ENCODE measurements around the gene SHLD3. TPM values are rescaled to one million over a fixed set of nuclear protein-coding genes. Genes with fewer than 3 reads are reported as not detected.

The SHLD3 gene
- total and polyA plus RNA-seq, 8 donors = 0.45 to 7.0 (median 2.2) TPM; not detected in 2

GRCh38 chr5:65624025-65624570 is 729 bp upstream of the SHLD3 start, which contains the start of gene TRIM23:
Gene TRIM23, minus strand, starts transcription at chr5:65624333. Its CDS starts 59 bp downstream, at chr5:65624274.
- no peak for TF ChIP-seq EP300 (IDR thresholded peaks at IDR 0.05)
- no peak for TF ChIP-seq CTCF (IDR thresholded peaks at IDR 0.05)
- TF ChIP-seq POLR2AphosphoS5 (IDR thresholded peaks at IDR 0.05) = peak in 2 of 3 donors; percentile 46 to 70
- TF ChIP-seq POLR2A (IDR thresholded peaks at IDR 0.05) = no peak
- Histone ChIP-seq H3K27me3 (no peaks in the 10 kb centered on the region), H3K4me1 (peaks cover 28 to 49% (median 39%) of the 10 kb centered on the region in 4 donors), H3K9me3 (no peaks in the 10 kb centered on the region), H3K27ac (peak within 1 kb of the TSS; percentile 39 to 87 (median 84)), H3K4me3 (peak within 1 kb of the TSS; percentile 74 to 96 (median 84)), H3K36me3 (peaks cover 0 to 8% (median 5%) of the 10 kb centered on the region in 4 donors)
- DNase-seq = peak; percentile 91 to 98
- intact Hi-C loops (cut with DNase I; ENCODE audit: low total_unique reads) = no loop called here
- WGBS, 5 donors = 0 to 1% (median 0%) methylated on average over 24 to 32 of the region's 32 CpGs

GRCh38 chr5:65625743-65626142 is 916 bp downstream of the SHLD3 start:
- DNase-seq = peak in 1 of 2 donors; percentile 7
- peaks cover 28 to 51% (median 38%) of the 10 kb centered on the region in 4 donors for H3K4me1 ChIP-seq
- intact Hi-C loops (cut with DNase I; ENCODE audit: low total_unique reads) = no loop called here
- no peaks in the 10 kb centered on the region for H3K9me3 ChIP-seq
- peak overlapping the region in 3 of 5 donors; percentile 77 to 87 (median 84) for H3K27ac ChIP-seq
- WGBS, 5 donors = 45 to 63% (median 50%) methylated on average over 6 of the region's 6 CpGs
- peak overlapping the region; percentile 74 to 96 (median 84) for H3K4me3 ChIP-seq
- no peaks in the 10 kb centered on the region for H3K27me3 ChIP-seq
- H3K36me3 ChIP-seq = peaks cover 0 to 18% (median 16%) of the 10 kb centered on the region in 4 donors
- TF ChIP-seq POLR2A (IDR thresholded peaks at IDR 0.05) (no peak), CTCF (IDR thresholded peaks at IDR 0.05) (no peak), POLR2AphosphoS5 (IDR thresholded peaks at IDR 0.05) (no peak), EP300 (IDR thresholded peaks at IDR 0.05) (no peak)

DNA sequence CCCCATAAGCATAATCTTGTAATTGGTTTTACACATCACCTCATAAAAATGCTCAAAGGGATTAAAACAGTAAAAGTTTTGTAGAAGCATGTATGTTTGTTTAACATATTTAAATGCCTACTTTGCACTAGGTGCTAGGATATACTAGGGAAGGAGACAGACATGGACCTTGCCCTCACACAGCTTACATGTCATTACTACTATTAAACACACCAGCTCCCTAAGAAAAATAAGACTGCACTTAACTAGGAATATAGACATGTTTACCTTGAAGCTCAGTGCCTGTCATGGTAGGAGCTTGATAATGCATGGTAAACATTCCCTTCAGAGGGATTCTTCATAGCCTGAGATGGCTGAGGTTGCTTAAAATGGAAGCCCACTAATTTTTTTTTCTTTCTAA is 6.2 kb downstream of the SHLD3 start:
- TF ChIP-seq POLR2A (IDR thresholded peaks at IDR 0.05) (no peak), CTCF (IDR thresholded peaks at IDR 0.05) (no peak), EP300 (IDR thresholded peaks at IDR 0.05) (no peak), POLR2AphosphoS5 (IDR thresholded peaks at IDR 0.05) (no peak)
- intact Hi-C loops (cut with DNase I; ENCODE audit: low total_unique reads) = no loop called here
- Histone ChIP-seq H3K36me3 (peaks cover 0 to 27% (median 19%) of the 10 kb centered on the region in 4 donors), H3K27me3 (no peaks in the 10 kb centered on the region), H3K4me1 (peaks cover 6 to 16% (median 8%) of the 10 kb centered on the region in 4 donors), H3K27ac (no peak overlapping the region), H3K4me3 (no peak overlapping the region), H3K9me3 (no peaks in the 10 kb centered on the region)
- DNase-seq = no peak

DNA sequence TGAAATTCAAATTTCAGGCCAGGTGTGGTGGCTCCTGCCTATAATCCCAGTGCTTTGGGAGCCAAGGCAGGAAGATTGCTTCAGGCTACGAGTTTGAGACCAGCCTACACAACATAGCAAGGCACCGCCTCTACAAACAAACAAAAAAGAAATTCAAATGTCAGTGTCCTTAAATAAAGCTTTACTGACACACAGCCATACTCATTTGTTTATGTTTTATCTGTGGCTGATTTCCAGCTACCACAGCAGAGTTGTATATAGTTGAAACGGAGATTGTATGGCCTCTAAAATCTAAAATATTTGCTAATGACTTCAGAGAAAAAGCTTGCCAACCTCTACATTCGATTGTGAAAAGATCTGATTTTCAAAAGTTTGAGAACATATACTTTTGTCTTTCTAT is 15.4 kb downstream of the SHLD3 start:
- Histone ChIP-seq H3K27ac (no peak overlapping the region), H3K9me3 (no peaks in the 10 kb centered on the region), H3K36me3 (peaks cover 26 to 81% (median 59%) of the 10 kb centered on the region in 4 donors), H3K27me3 (no peaks in the 10 kb centered on the region), H3K4me1 (no peaks in the 10 kb centered on the region), H3K4me3 (no peak overlapping the region)
- DNase-seq = no peak
- no peak for TF ChIP-seq CTCF (IDR thresholded peaks at IDR 0.05)
- TF ChIP-seq POLR2AphosphoS5 (IDR thresholded peaks at IDR 0.05) = no peak
- no peak for TF ChIP-seq POLR2A (IDR thresholded peaks at IDR 0.05)
- intact Hi-C loops (cut with DNase I; ENCODE audit: low total_unique reads) = no loop called here
- 79 to 88% (median 85%) methylated on average over 4 of the region's 4 CpGs for WGBS, 5 donors
